SH-SY5Y (cell line): ENCODE data around the gene SLC25A48.
A peak's percentile ranks its signal among the peaks of the same experiment; 100 is the strongest.

Source experiments
- GATA2 ChIP-seq: IDR thresholded peaks from 2 replicates; pipeline ENCODE4 v1.6.1; 2011; ENCODE audit warnings: mild to moderate bottlenecking, low read depth, low read length
- GATA3 ChIP-seq: IDR thresholded peaks from 2 replicates; pipeline ENCODE4 v1.6.1; 2011; ENCODE audit warnings: low read depth, mild to moderate bottlenecking, low read length, moderate library complexity

GRCh38 chr5:135901633-135902032, 67.2 kb downstream of the SLC25A48 start:
- TF ChIP-seq GATA2: peak; percentile 11; the same call in 1 of the 2 replicates
- TF ChIP-seq GATA3: no peak
